Measurements from ENCODE around the gene PLA2G4C. TPM values are rescaled to one million over a fixed set of nuclear protein-coding genes. Genes with fewer than 3 reads are reported as not detected.
A peak's percentile ranks its signal among the peaks of the same experiment; 100 is the strongest.

Gene PLA2G4C, protein sequence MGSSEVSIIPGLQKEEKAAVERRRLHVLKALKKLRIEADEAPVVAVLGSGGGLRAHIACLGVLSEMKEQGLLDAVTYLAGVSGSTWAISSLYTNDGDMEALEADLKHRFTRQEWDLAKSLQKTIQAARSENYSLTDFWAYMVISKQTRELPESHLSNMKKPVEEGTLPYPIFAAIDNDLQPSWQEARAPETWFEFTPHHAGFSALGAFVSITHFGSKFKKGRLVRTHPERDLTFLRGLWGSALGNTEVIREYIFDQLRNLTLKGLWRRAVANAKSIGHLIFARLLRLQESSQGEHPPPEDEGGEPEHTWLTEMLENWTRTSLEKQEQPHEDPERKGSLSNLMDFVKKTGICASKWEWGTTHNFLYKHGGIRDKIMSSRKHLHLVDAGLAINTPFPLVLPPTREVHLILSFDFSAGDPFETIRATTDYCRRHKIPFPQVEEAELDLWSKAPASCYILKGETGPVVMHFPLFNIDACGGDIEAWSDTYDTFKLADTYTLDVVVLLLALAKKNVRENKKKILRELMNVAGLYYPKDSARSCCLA
- total RNA-seq (2013), result 5.4 TPM
- 10 to 100 TPM in 1 of 3 donors, 1 to 10 TPM in 2; 3.8 to 14.5 (median 8.5) TPM for polyA plus RNA-seq
- 4.3 and 17.0 TPM in 2 replicates for polyA minus RNA-seq
- 1.2 to 17.8 (median 10.3) reads per million in 11 experiments for total RNA-seq

DNA sequence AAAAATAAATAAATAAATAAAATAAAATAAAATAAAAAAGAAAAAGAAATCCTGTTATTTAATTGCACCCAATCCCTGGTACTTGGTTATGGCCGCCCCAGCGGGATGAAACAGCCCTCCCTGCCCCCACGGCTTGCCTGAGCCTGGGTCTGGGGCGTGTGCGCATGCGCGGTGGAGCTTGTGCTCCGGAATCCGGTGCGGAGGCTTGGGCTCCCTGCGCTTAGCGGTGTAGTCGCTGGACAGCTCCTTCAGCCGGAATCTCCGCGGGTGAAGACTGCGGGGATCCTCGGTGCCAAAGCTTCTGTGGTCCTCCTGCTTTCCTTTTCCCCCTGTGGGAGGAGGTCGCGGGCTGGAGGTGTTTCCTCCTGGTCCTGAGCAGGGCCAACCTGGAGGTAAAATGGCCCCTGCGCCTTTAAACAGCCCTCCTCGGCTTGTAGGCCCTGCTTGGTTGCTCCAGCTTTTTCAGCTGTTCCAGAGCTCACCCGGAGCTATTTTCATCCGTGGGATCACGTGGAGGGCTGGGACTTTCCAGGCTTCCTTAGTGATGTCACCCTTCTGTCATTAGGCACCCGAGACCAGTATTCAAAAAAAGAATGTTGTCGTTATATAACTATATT, at the start of gene PLA2G4C:
Gene PLA2G4C, minus strand, starts transcription at position 468 of the 617 bp plus-strand sequence. CDS start 4,288 bp downstream, outside the sequence.
- H3K4me1 ChIP-seq (ENCODE audit: control insufficient read depth in 1 of 2, insufficient read depth in 2 of 2, low read length in 2 of 2), result peaks cover 16 to 18% of the 10 kb centered on the region in 2 donors
- H3K4me2 ChIP-seq (replicated peaks; ENCODE audit: extremely low read depth, low read length, poor library complexity, severe bottlenecking), result peak within 1 kb of the TSS; percentile 76
- Mint-ChIP-seq H3K4me3 (peak within 1 kb of the TSS; percentile 76 to 89), H3K36me3 (peaks cover 4 to 9% of the 10 kb centered on the region in 2 donors), H3K9me3 (no peaks in the 10 kb centered on the region), H3K4me1 (peaks cover 16% of the 10 kb centered on the region), H3K27me3 (ENCODE audit: low read depth in 3 of 3) (peaks cover 7 to 16% (median 9%) of the 10 kb centered on the region in 3 donors), H3K27ac (peak within 1 kb of the TSS; percentile 79 to 95 (median 93))
- TF ChIP-seq, protein P1, sequence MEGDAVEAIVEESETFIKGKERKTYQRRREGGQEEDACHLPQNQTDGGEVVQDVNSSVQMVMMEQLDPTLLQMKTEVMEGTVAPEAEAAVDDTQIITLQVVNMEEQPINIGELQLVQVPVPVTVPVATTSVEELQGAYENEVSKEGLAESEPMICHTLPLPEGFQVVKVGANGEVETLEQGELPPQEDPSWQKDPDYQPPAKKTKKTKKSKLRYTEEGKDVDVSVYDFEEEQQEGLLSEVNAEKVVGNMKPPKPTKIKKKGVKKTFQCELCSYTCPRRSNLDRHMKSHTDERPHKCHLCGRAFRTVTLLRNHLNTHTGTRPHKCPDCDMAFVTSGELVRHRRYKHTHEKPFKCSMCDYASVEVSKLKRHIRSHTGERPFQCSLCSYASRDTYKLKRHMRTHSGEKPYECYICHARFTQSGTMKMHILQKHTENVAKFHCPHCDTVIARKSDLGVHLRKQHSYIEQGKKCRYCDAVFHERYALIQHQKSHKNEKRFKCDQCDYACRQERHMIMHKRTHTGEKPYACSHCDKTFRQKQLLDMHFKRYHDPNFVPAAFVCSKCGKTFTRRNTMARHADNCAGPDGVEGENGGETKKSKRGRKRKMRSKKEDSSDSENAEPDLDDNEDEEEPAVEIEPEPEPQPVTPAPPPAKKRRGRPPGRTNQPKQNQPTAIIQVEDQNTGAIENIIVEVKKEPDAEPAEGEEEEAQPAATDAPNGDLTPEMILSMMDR (IDR thresholded peaks at IDR 0.05), result no peak
- WGBS (ENCODE audit: insufficient coverage), result 0% methylated on average over 19 of the region's 27 CpGs
- peak within 1 kb of the TSS; percentile 77 for H2AFZ ChIP-seq (ENCODE audit: insufficient read depth, low read depth, low read length, poor library complexity, severe bottlenecking)
- peak within 1 kb of the TSS; percentile 88 to 93 for H3K27ac ChIP-seq (ENCODE audit: low read depth in 1 of 2, low read length in 2 of 2)
- H3K79me2 ChIP-seq (ENCODE audit: insufficient read depth, low read length), result no peaks in the 10 kb centered on the region
- peak within 1 kb of the TSS; percentile 40 to 74 (median 66) for H3K4me3 ChIP-seq (replicated peaks in 1 of 3; ENCODE audit: low read depth in 2 of 3, low read length in 3 of 3)
- no peaks in the 10 kb centered on the region for H3K9me3 ChIP-seq (replicated peaks in 1 of 2; ENCODE audit: control insufficient read depth in 1 of 2, insufficient read depth in 1 of 2, low read length in 2 of 2)
- no peaks in the 10 kb centered on the region for H4K20me1 ChIP-seq (ENCODE audit: insufficient read depth, low read length)
- H3K9ac ChIP-seq (ENCODE audit: insufficient read depth, low read length, poor library complexity, severe bottlenecking), result peak within 1 kb of the TSS; percentile 75
- intact Hi-C loops (cut with micrococcal nuclease), result no loop called here
- peak; percentile 77 to 90 (median 80) for DNase-seq
- peaks cover 0 to 4% of the 10 kb centered on the region in 2 donors for H3K36me3 ChIP-seq (replicated peaks in 1 of 2; ENCODE audit: control insufficient read depth in 1 of 2, insufficient read depth in 2 of 2, low read length in 2 of 2)
- H3K27me3 ChIP-seq (ENCODE audit: control insufficient read depth in 2 of 2, insufficient read depth in 2 of 2, low read length in 2 of 2), result no peaks in the 10 kb centered on the region

DNA sequence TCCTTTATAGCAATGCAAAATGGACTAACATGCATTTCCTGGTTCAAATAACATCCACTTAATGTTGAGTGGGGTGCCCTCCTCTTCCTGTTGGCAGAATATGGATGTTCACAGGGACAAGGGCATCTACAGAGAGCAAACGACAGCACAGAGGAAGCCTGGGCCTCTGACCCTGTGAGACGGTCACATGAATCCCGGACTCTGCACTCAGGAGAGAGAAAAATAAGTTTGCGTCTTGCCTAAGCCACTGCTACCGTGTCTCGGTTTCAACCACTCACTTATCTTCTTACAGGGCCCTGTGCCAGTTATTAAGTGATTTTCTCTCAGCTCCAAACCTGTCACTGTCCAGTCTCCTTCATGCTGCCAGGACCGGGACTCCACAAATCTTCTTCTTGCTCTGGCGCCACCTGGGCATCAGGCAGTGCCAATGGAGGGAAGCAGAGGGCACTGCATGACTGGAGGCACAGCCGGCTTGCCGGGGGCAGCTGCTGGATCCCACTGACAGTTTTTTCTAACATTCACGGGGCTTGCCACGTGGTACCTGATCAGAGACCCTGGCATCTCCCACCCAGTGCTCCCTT, 47.7 kb upstream of the PLA2G4C start:
- no peak overlapping the region for H3K4me2 ChIP-seq (replicated peaks; ENCODE audit: extremely low read depth, low read length, poor library complexity, severe bottlenecking)
- TF ChIP-seq, protein P1 (IDR thresholded peaks at IDR 0.05), result no peak
- H3K9me3 ChIP-seq (replicated peaks in 1 of 2; ENCODE audit: control insufficient read depth in 1 of 2, insufficient read depth in 1 of 2, low read length in 2 of 2), result peaks cover 0 to 4% of the 10 kb centered on the region in 2 donors
- H2AFZ ChIP-seq (ENCODE audit: insufficient read depth, low read depth, low read length, poor library complexity, severe bottlenecking), result no peak overlapping the region
- H3K9me3 Mint-ChIP-seq, result peaks cover 0 to 6% (median 0%) of the 10 kb centered on the region in 7 donors
- H3K4me3 ChIP-seq (replicated peaks in 1 of 3; ENCODE audit: low read depth in 2 of 3, low read length in 3 of 3), result no peak overlapping the region
- H3K27ac Mint-ChIP-seq, result no peak overlapping the region
- no peak overlapping the region for H3K4me3 Mint-ChIP-seq
- peaks cover 38 to 58% of the 10 kb centered on the region in 2 donors for H3K36me3 Mint-ChIP-seq
- no peaks in the 10 kb centered on the region for H3K27me3 ChIP-seq (ENCODE audit: control insufficient read depth in 2 of 2, insufficient read depth in 2 of 2, low read length in 2 of 2)
- H4K20me1 ChIP-seq (ENCODE audit: insufficient read depth, low read length), result no peaks in the 10 kb centered on the region
- H3K36me3 ChIP-seq (replicated peaks in 1 of 2; ENCODE audit: control insufficient read depth in 1 of 2, insufficient read depth in 2 of 2, low read length in 2 of 2), result peaks cover 5 to 43% of the 10 kb centered on the region in 2 donors
- no peak overlapping the region for H3K9ac ChIP-seq (ENCODE audit: insufficient read depth, low read length, poor library complexity, severe bottlenecking)
- no peak overlapping the region for H3K27ac ChIP-seq (ENCODE audit: low read depth in 1 of 2, low read length in 2 of 2)
- peaks cover 3 to 5% of the 10 kb centered on the region in 2 donors for H3K4me1 ChIP-seq (ENCODE audit: control insufficient read depth in 1 of 2, insufficient read depth in 2 of 2, low read length in 2 of 2)
- peaks cover 0 to 3% (median 0%) of the 10 kb centered on the region in 3 donors for H3K27me3 Mint-ChIP-seq (ENCODE audit: low read depth in 3 of 3)
- 93% methylated on average over 10 of the region's 12 CpGs for WGBS (ENCODE audit: insufficient coverage)
- peaks cover 4% of the 10 kb centered on the region for H3K4me1 Mint-ChIP-seq
- no peak for DNase-seq
- intact Hi-C loops (cut with micrococcal nuclease), result no loop called here
- H3K79me2 ChIP-seq (ENCODE audit: insufficient read depth, low read length), result no peaks in the 10 kb centered on the region
